Gastrocnemius medialis (tissue), 4 donors: ENCODE results near the gene FGF13. TPM values are rescaled to one million over a fixed set of nuclear protein-coding genes. Genes with fewer than 3 reads are reported as not detected.

ENCODE experiments used
- ATAC-seq, 2 donors: fragments of 150-250 bp; one replicate each; pipeline ENCODE4 v1.9.1; 2016
- DNase-seq, 2 donors: peaks; one replicate each; pipeline ENCODE4 v3.0.0-alpha.2; 2019
- H3K27ac ChIP-seq, 4 donors: fragments of 200-600 bp; sonication (generic); 1 replicate in 1 of 4; 2 replicates in 3 of 4; pipeline ENCODE4 v1.5.1; 2016 to 2018; ENCODE audit warnings: mild to moderate bottlenecking in 2 of 4, moderate library complexity in 1 of 4
- H3K27me3 ChIP-seq, 3 donors: fragments of 200-600 bp; sonication (generic) in 2 of 3; 1 replicate in 1 of 3; 2 replicates in 2 of 3; pipeline versions ENCODE4 v1.5.1 to v1.6.0; 2016 to 2019; ENCODE audit warnings: mild to moderate bottlenecking in 1 of 3, moderate library complexity in 1 of 3
- H3K36me3 ChIP-seq, 2 donors: fragments of 200-600 bp; sonication (generic) in 1 of 2; one replicate each; pipeline ENCODE4 v1.5.1; 2017 to 2018
- H3K4me1 ChIP-seq, 2 donors: fragments of 200-600 bp; sonication (generic) in 1 of 2; one replicate each; pipeline ENCODE4 v1.5.1; 2016 to 2017; ENCODE audit warnings: mild to moderate bottlenecking in 2 of 2
- H3K4me3 ChIP-seq, 4 donors: fragments of 200-600 bp; sonication (generic) in 3 of 4; 1 replicate in 1 of 4; 2 replicates in 3 of 4; pipeline ENCODE4 v1.5.1; 2016 to 2019; ENCODE audit warnings: mild to moderate bottlenecking in 2 of 4
- H3K9me3 ChIP-seq, 3 donors: fragments of 200-600 bp; sonication (generic) in 2 of 3; 1 replicate in 1 of 3; 2 replicates in 2 of 3; pipeline ENCODE4 v1.5.1; 2016 to 2019
- CTCF ChIP-seq, 5 experiments: fragments of 450-650 bp in 3 of 5; fragments of 200-600 bp in 2 of 5; sonication (generic) in 2 of 5; IDR thresholded peaks in 4 of 5; conservative IDR thresholded peaks in 1 of 5; 1 replicate in 4 of 5; 2 replicates in 1 of 5; pipeline ENCODE4 v1.5.1; 2016 to 2019; ENCODE audit warnings: antibody characterized with exemption in 5 of 5, mild to moderate bottlenecking in 3 of 5, moderate library complexity in 3 of 5
- POLR2A ChIP-seq, 2 donors: fragments of 450-650 bp; IDR thresholded peaks; one replicate each; pipeline ENCODE4 v1.6.1; 2017; ENCODE audit warnings: antibody characterized with exemption in 2 of 2, mild to moderate bottlenecking in 2 of 2, moderate library complexity in 2 of 2
- in situ Hi-C, 4 donors: fragments of 200-750 bp; cut with MboI; loops; one replicate each; pipeline versions ENCODE4 v1.15.0 to v1.8.0; 2017; ENCODE audit warnings: low sequenced_read_pairs in 4 of 4
- intact Hi-C: fragments of 100-400 bp; cut with DNase I; formaldehyde crosslinking; loops from one replicate; pipeline ENCODE4 v1.15.1; 2023; ENCODE audit warnings: low total_unique reads
- total RNA-seq, 4 donors: library from RNA; depleted of rRNA; stranded (reverse); fragments of >200 nt; gene quantifications; one replicate each; pipeline versions ENCODE4 v1.1.0 to v1.2.3, GENCODE V29; 2016

FGF13 gene
- total RNA-seq, 4 donors from 2014 or later = 12.5 to 25.0 (median 14.4) TPM

GRCh38 chrX:138692591-138692990 is 18.9 kb downstream of the FGF13 start:
- TF ChIP-seq CTCF (IDR thresholded peaks at IDR 0.05 in 4 of 5, conservative IDR thresholded peaks at IDR 0.05 in 1 of 5) (no peak), POLR2A (IDR thresholded peaks at IDR 0.05) (no peak)
- ATAC-seq (no peak), DNase-seq (no peak)
- Histone ChIP-seq H3K27ac (no peak overlapping the region), H3K27me3 (no peaks in the 10 kb centered on the region), H3K4me1 (peaks cover 0 to 9% of the 10 kb centered on the region in 2 donors), H3K4me3 (no peak overlapping the region), H3K36me3 (no peaks in the 10 kb centered on the region), H3K9me3 (no peaks in the 10 kb centered on the region)
- intact Hi-C loops = no loop called here
- in situ Hi-C loops = no loop called here

- in situ Hi-C loops = no loop called here
Observed at GRCh38 chrX:138691186-138691585, 20.3 kb downstream of the FGF13 start.

GRCh38 chrX:138690591-138690990 is 20.9 kb downstream of the FGF13 start:
- Histone ChIP-seq H3K4me1 (peaks cover 0 to 9% of the 10 kb centered on the region in 2 donors), H3K36me3 (no peaks in the 10 kb centered on the region), H3K9me3 (no peaks in the 10 kb centered on the region), H3K4me3 (no peak overlapping the region), H3K27me3 (no peaks in the 10 kb centered on the region), H3K27ac (no peak overlapping the region)
- intact Hi-C loops = no loop called here
- in situ Hi-C loops = no loop called here
- no peak for TF ChIP-seq CTCF (IDR thresholded peaks at IDR 0.05 in 4 of 5, conservative IDR thresholded peaks at IDR 0.05 in 1 of 5)
- no peak for TF ChIP-seq POLR2A (IDR thresholded peaks at IDR 0.05)
- DNase-seq = no peak
- ATAC-seq = no peak

More at GRCh38 chrX:138691186-138691585, 20.3 kb downstream of the FGF13 start:
- Histone ChIP-seq H3K4me1 (peaks cover 0 to 9% of the 10 kb centered on the region in 2 donors), H3K4me3 (no peak overlapping the region), H3K36me3 (no peaks in the 10 kb centered on the region), H3K27me3 (no peaks in the 10 kb centered on the region), H3K9me3 (no peaks in the 10 kb centered on the region), H3K27ac (no peak overlapping the region)
- TF ChIP-seq CTCF (IDR thresholded peaks at IDR 0.05 in 4 of 5, conservative IDR thresholded peaks at IDR 0.05 in 1 of 5) (no peak), POLR2A (IDR thresholded peaks at IDR 0.05) (no peak)
- ATAC-seq (no peak), DNase-seq (no peak)
- intact Hi-C loops = no loop called here

- H3K4me3 ChIP-seq = no peak overlapping the region
- no peak overlapping the region for H3K27ac ChIP-seq
- ATAC-seq (no peak), DNase-seq (no peak)
- H3K36me3 ChIP-seq = no peaks in the 10 kb centered on the region
- in situ Hi-C loops (no loop called here), intact Hi-C loops (no loop called here)
- H3K4me1 ChIP-seq = no peaks in the 10 kb centered on the region
- no peaks in the 10 kb centered on the region for H3K27me3 ChIP-seq
- no peak for TF ChIP-seq POLR2A (IDR thresholded peaks at IDR 0.05)
- TF ChIP-seq CTCF (IDR thresholded peaks at IDR 0.05 in 4 of 5, conservative IDR thresholded peaks at IDR 0.05 in 1 of 5) = no peak
- H3K9me3 ChIP-seq = no peaks in the 10 kb centered on the region
Observed at GRCh38 chrX:138683600-138683999, 27.9 kb downstream of the FGF13 start.

DNA sequence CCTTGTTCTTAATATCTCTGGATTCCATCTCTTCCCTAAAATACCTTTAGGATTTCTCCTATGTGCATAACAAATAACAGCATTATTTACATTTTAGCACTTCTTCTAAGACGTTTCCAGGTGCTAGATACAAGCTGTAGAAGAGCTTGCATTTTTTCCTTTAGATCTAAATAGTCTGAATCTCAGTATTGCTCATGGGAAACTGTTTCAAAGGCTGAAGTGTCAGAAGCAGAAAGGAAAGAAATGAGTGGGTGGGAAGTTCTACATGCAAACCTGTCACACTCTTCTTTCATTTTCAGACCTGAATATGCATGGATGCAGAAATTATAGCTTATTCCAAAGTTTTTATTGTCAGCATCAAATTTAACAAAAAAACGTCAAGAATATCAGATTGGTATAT is 41.8 kb downstream of the FGF13 start:
- H3K27me3 ChIP-seq = no peaks in the 10 kb centered on the region
- ATAC-seq (no peak), DNase-seq (no peak)
- H3K4me3 ChIP-seq = no peak overlapping the region
- intact Hi-C loops = no loop called here
- no peaks in the 10 kb centered on the region for H3K36me3 ChIP-seq
- H3K9me3 ChIP-seq = no peaks in the 10 kb centered on the region
- in situ Hi-C loops = no loop called here
- no peak overlapping the region for H3K27ac ChIP-seq
- no peak for TF ChIP-seq CTCF (IDR thresholded peaks at IDR 0.05 in 4 of 5, conservative IDR thresholded peaks at IDR 0.05 in 1 of 5)
- no peak for TF ChIP-seq POLR2A (IDR thresholded peaks at IDR 0.05)
- H3K4me1 ChIP-seq = no peaks in the 10 kb centered on the region
